Endothelial cell of umbilical vein (primary cell): ENCODE results near the gene CCDC85A. TPM values are rescaled to one million over a fixed set of nuclear protein-coding genes. Genes with fewer than 3 reads are reported as not detected.

Experiments
- BruUV-seq: library from RNA; stranded (reverse); fragments of 400-500 nt; replicated peaks from 2 replicates; lab custom pipeline; 2021; lab: Mats Ljungman, UMichigan
- CTCF ChIA-PET: fragments of 300-600, 350-600 bp; sonication (Branson Sonifier 250); formaldehyde crosslinking; loops from one replicate; lab custom pipeline; 2021; ENCODE audit warnings: antibody characterized with exemption, inconsistent platforms; lab: Charles Lee
- POLR2A ChIA-PET: fragments of 300-600, 350-600 bp; sonication (Branson Sonifier 250); formaldehyde crosslinking; loops from one replicate; lab custom pipeline; 2021; ENCODE audit warnings: antibody characterized with exemption, inconsistent platforms; lab: Charles Lee
- DNase-seq: peaks from one replicate; pipeline ENCODE4 v3.0.0-alpha.2; 2011; ENCODE audit warnings: low read depth, low spot score
- FAIRE-seq: peaks from 2 replicates; lab custom pipeline; 2011; peaks lifted over from hg19 to GRCh38; lab: Jason Lieb, UNC
- H2AFZ ChIP-seq: 2 replicates; pipeline ENCODE4 v1.6.0; 2012; ENCODE audit warnings: low read depth, low read length, control low read depth, inconsistent platforms
- H3K27ac ChIP-seq: 2 replicates; pipeline ENCODE4 v1.5.1; 2011; ENCODE audit warnings: low read depth, mild to moderate bottlenecking, control low read depth, low read length, moderate library complexity; ENCODE audit not compliant: insufficient read depth
- H3K27me3 ChIP-seq, 2 experiments: 2 replicates each; pipeline versions ENCODE4 v1.6.0 to v1.6.1; 2011; ENCODE audit warnings: low read length in 2 of 2, mixed read lengths in 1 of 2; ENCODE audit not compliant: control insufficient read depth in 2 of 2, insufficient read depth in 2 of 2
- H3K36me3 ChIP-seq, 2 experiments: 2 replicates in 1 of 2; 3 replicates in 1 of 2; pipeline ENCODE4 v1.5.1; 2011; ENCODE audit warnings: low read length in 2 of 2, mild to moderate bottlenecking in 1 of 2, moderate library complexity in 1 of 2; ENCODE audit not compliant: control insufficient read depth in 2 of 2, insufficient read depth in 2 of 2; ENCODE audit errors: extremely low read depth in 1 of 2
- H3K4me1 ChIP-seq: 3 replicates; pipeline ENCODE4 v1.5.1; 2011; ENCODE audit warnings: mild to moderate bottlenecking, low read length; ENCODE audit not compliant: control insufficient read depth, insufficient read depth; ENCODE audit errors: extremely low read depth
- H3K4me2 ChIP-seq: 2 replicates; pipeline ENCODE4 v1.6.1; 2011; ENCODE audit warnings: low read length, control low read depth, mixed read lengths; ENCODE audit not compliant: insufficient read depth
- H3K4me3 ChIP-seq, 3 experiments: fragments of 200-600 bp in 1 of 3; sonication (generic), shearing (Covaris generic) in 1 of 3; replicated peaks in 1 of 3; 2 replicates each; pipeline ENCODE4 v1.5.1; 2011 to 2016; ENCODE audit warnings: control low read depth in 3 of 3, low read length in 3 of 3, mild to moderate bottlenecking in 2 of 3, inconsistent platforms in 1 of 3, low read depth in 1 of 3, moderate library complexity in 1 of 3; ENCODE audit not compliant: insufficient read depth in 1 of 3
- H3K79me2 ChIP-seq: 2 replicates; pipeline ENCODE4 v1.6.0; 2012; ENCODE audit warnings: low read length, inconsistent platforms; ENCODE audit not compliant: control insufficient read depth, insufficient read depth
- H3K9ac ChIP-seq: replicated peaks from 2 replicates; pipeline ENCODE3; 2011; ENCODE audit warnings: low read length, control low read depth; ENCODE audit not compliant: insufficient read depth; ENCODE audit errors: extremely low read depth
- H3K9me1 ChIP-seq: replicated peaks from 3 replicates; pipeline ENCODE4 v1.6.0; 2011; ENCODE audit warnings: mild to moderate bottlenecking, low read length; ENCODE audit not compliant: control insufficient read depth, insufficient read depth; ENCODE audit errors: extremely low read depth
- H3K9me3 ChIP-seq: replicated peaks from 2 replicates; pipeline ENCODE4 v1.5.1; 2012; ENCODE audit warnings: low read length, inconsistent platforms; ENCODE audit not compliant: control insufficient read depth, insufficient read depth
- H4K20me1 ChIP-seq: replicated peaks from 2 replicates; pipeline ENCODE3; 2011; ENCODE audit warnings: mild to moderate bottlenecking, low read length; ENCODE audit not compliant: control insufficient read depth, insufficient read depth; ENCODE audit errors: extremely low read depth
- CTCF ChIP-seq, 2 donors: IDR thresholded peaks; 1 replicate in 1 of 2; 2 replicates in 1 of 2; pipeline ENCODE4 v1.5.1; 2011; ENCODE audit warnings: low read length in 2 of 2, mild to moderate bottlenecking in 2 of 2, moderate library complexity in 2 of 2, control low read depth in 1 of 2, inconsistent platforms in 1 of 2, low read depth in 1 of 2; ENCODE audit not compliant: insufficient read depth in 1 of 2; ENCODE audit errors: extremely low read depth in 1 of 2
- EZH2 ChIP-seq: IDR thresholded peaks from 2 replicates; pipeline ENCODE4 v1.6.1; 2012; ENCODE audit warnings: borderline replicate concordance, low read depth, mild to moderate bottlenecking, moderate library complexity, low read length, inconsistent platforms; ENCODE audit not compliant: severe bottlenecking
- FOS ChIP-seq: IDR thresholded peaks from 2 replicates; pipeline ENCODE4 v1.6.1; 2011; ENCODE audit warnings: mild to moderate bottlenecking, low read length, moderate library complexity, borderline replicate concordance; ENCODE audit not compliant: insufficient read depth
- GATA2 ChIP-seq: IDR thresholded peaks from 2 replicates; pipeline ENCODE4 v1.7.0; 2011; ENCODE audit warnings: low read depth, mild to moderate bottlenecking, moderate library complexity, mixed read lengths, low read length; ENCODE audit not compliant: insufficient read length, insufficient read depth
- JUN ChIP-seq: IDR thresholded peaks from 2 replicates; pipeline ENCODE4 v1.6.1; 2011; ENCODE audit warnings: borderline replicate concordance, low read depth; ENCODE audit not compliant: insufficient read length, insufficient read depth
- MYC ChIP-seq: IDR thresholded peaks from one replicate; pipeline ENCODE4 v1.6.1; 2011; ENCODE audit warnings: mild to moderate bottlenecking, low read depth, low read length
- POLR2A ChIP-seq: IDR thresholded peaks from 2 replicates; pipeline ENCODE4 v1.6.1; 2012; ENCODE audit warnings: low read depth, mild to moderate bottlenecking, control low read depth, low read length
- POLR2AphosphoS5 ChIP-seq: IDR thresholded peaks from 2 replicates; pipeline ENCODE4 v1.6.1; 2012; ENCODE audit warnings: low read depth, mild to moderate bottlenecking, control low read depth, low read length, moderate library complexity; ENCODE audit not compliant: insufficient read depth
- dilution Hi-C: fragments of 300-500 bp; cut with MboI; formaldehyde crosslinking; loops from one replicate; pipeline ENCODE4 v1.15.0; 2019; ENCODE audit warnings: low sequenced_read_pairs; ENCODE audit not compliant: extremely low pct_ligation_motif_present
- intact Hi-C: fragments of 100-400 bp; cut with micrococcal nuclease; formaldehyde crosslinking; loops from one replicate; pipeline ENCODE4 v1.10.0; 2022
- polyA plus RNA-seq, 4 experiments: library from polyadenylated mRNA; depleted of rRNA in 3 of 4; stranded (reverse) in 3 of 4; unstranded in 1 of 4; fragments of >200 nt; gene quantifications; 2 replicates each; pipeline versions ENCODE4 v1.2.1 to v1.2.3, GENCODE V29; 2011 to 2012; ENCODE audit warnings: missing spikeins in 1 of 4
- total RNA-seq: library from RNA; stranded (reverse); gene quantifications from 2 replicates; pipeline ENCODE4 v1.2.3, GENCODE V29; 2021
- TF ChIP-seq, protein P1 (sequence below): IDR thresholded peaks from 2 replicates; pipeline ENCODE4 v1.6.1; 2011; ENCODE audit not compliant: insufficient read depth, insufficient read length

CCDC85A gene
- total and polyA plus RNA-seq, 2 donors (not counting 3 experiments of a cell fraction or from before 2014, with no cell fraction given), result 5.1 to 10.4 TPM

- Histone ChIP-seq H3K36me3 (no peaks in the 10 kb centered on the region), H3K27me3 (no peaks in the 10 kb centered on the region), H3K27ac (no peak overlapping the region), H3K9me3 (no peaks in the 10 kb centered on the region), H3K4me2 (no peak overlapping the region), H2AFZ (no peak overlapping the region), H3K9ac (no peak overlapping the region), H3K9me1 (no peaks in the 10 kb centered on the region), H3K4me1 (no peaks in the 10 kb centered on the region), H3K4me3 (no peak overlapping the region), H4K20me1 (no peaks in the 10 kb centered on the region), H3K79me2 (no peaks in the 10 kb centered on the region)
- FAIRE-seq (no peak), DNase-seq (no peak)
- TF ChIP-seq FOS (no peak), EZH2 (no peak)
- ChIA-PET CTCF (no interaction called here), POLR2A (no interaction called here)
- intact Hi-C loops (no loop called here), dilution Hi-C loops (no loop called here)
- no TSS peak for BruUV-seq
Measured at GRCh38 chr2:56344771-56345170, 161.0 kb downstream of the CCDC85A start.

- FAIRE-seq (no peak), DNase-seq (no peak)
- Histone ChIP-seq H3K9ac (no peak overlapping the region), H2AFZ (no peak overlapping the region), H4K20me1 (no peaks in the 10 kb centered on the region), H3K9me1 (no peaks in the 10 kb centered on the region), H3K4me1 (no peaks in the 10 kb centered on the region), H3K79me2 (no peaks in the 10 kb centered on the region), H3K4me3 (no peak overlapping the region), H3K27ac (no peak overlapping the region), H3K9me3 (no peaks in the 10 kb centered on the region), H3K4me2 (no peak overlapping the region), H3K27me3 (no peaks in the 10 kb centered on the region), H3K36me3 (no peaks in the 10 kb centered on the region)
- no TSS peak for BruUV-seq
- TF ChIP-seq POLR2A (no peak), CTCF (IDR thresholded peaks at IDR 0.05; ENCODE audit: extremely low read depth in 1 of 2, insufficient read depth in 1 of 2, low read depth in 1 of 2, low read length in 2 of 2) (no peak), GATA2 (no peak), MYC (no peak), FOS (no peak), EZH2 (no peak), POLR2AphosphoS5 (no peak), JUN (no peak)
- TF ChIP-seq, protein P1, sequence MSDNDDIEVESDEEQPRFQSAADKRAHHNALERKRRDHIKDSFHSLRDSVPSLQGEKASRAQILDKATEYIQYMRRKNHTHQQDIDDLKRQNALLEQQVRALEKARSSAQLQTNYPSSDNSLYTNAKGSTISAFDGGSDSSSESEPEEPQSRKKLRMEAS, result no peak
- intact Hi-C loops (no loop called here), dilution Hi-C loops (no loop called here)
- POLR2A ChIA-PET, result no interaction called here
- CTCF ChIA-PET, result interaction anchor here (1.0 kb wide), 1 partner anchor 10 kb away, joined by 3 read pairs; no protein-coding TSS in a partner anchor
Measured at GRCh38 chr2:56347881-56348280, 164.1 kb downstream of the CCDC85A start.
